ENCODE data around the gene PLEKHG5.
A peak's percentile ranks its signal among the peaks of the same experiment; 100 is the strongest.
"Not testable (repeated sequence)": the region's sequence is repeated elsewhere in the genome, so short reads cannot be mapped to it uniquely, and the experiment has no call there.

PLEKHG5 gene

GRCh38 chr1:6448749-6449631 lies 42.5 kb downstream of the PLEKHG5 start:
- FAIRE-seq (no peak), DNase-seq (ENCODE audit: insufficient read length, low spot score) (no peak)

- DNase-seq (ENCODE audit: insufficient read length, low spot score) (no peak), FAIRE-seq (no peak)
These were observed 43.4 kb downstream of the PLEKHG5 start for GRCh38 chr1:6447818-6448748.

- DNase-seq (ENCODE audit: insufficient read length, low spot score) = no peak
- FAIRE-seq = no peak
These were observed 44.2 kb downstream of the PLEKHG5 start for GRCh38 chr1:6447016-6447817.

GRCh38 chr1:6446665-6447015 lies 44.8 kb downstream of the PLEKHG5 start:
- FAIRE-seq = no peak

GRCh38 chr1:6445929-6446328 lies 45.5 kb downstream of the PLEKHG5 start:
- not testable (repeated sequence) for DNase-seq (ENCODE audit: insufficient read length, low spot score)
- FAIRE-seq = peak; percentile 83

More at GRCh38 chr1:6446665-6447015, 44.8 kb downstream of the PLEKHG5 start:
- no peak for DNase-seq (ENCODE audit: insufficient read length, low spot score)

GRCh38 chr1:6445062-6445763 lies 46.3 kb downstream of the PLEKHG5 start:
- FAIRE-seq = peak; percentile 96
- no peak for DNase-seq (ENCODE audit: insufficient read length, low spot score)

DNA sequence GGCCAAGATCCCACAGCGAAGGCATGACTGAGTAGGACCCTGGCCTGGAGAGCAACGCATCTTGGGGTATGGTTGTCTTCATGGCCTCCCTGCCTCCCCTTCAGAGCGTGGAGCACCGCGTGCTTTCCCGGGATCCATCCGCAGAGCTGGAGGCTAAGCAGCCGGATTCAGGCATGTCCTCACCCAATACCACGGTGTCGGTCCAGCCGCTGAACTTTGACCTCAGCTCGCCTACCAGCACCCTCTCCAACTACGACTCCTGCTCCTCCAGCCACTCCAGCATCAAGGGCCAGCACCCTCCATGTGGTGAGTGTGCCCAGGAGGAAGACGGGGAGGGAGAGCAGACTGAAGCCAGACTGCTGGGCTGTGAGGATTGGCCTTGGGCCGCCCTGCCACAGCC lies 47.1 kb downstream of the PLEKHG5 start:
- DNase-seq (ENCODE audit: insufficient read length, low spot score) = no peak
- peak; percentile 16 for FAIRE-seq

- FAIRE-seq (no peak), DNase-seq (ENCODE audit: insufficient read length, low spot score) (no peak)
These were observed 47.9 kb downstream of the PLEKHG5 start for GRCh38 chr1:6443339-6444115.

- DNase-seq (ENCODE audit: insufficient read length, low spot score) (no peak), FAIRE-seq (no peak)
These were observed 49.9 kb downstream of the PLEKHG5 start for GRCh38 chr1:6441586-6441985.

DNA sequence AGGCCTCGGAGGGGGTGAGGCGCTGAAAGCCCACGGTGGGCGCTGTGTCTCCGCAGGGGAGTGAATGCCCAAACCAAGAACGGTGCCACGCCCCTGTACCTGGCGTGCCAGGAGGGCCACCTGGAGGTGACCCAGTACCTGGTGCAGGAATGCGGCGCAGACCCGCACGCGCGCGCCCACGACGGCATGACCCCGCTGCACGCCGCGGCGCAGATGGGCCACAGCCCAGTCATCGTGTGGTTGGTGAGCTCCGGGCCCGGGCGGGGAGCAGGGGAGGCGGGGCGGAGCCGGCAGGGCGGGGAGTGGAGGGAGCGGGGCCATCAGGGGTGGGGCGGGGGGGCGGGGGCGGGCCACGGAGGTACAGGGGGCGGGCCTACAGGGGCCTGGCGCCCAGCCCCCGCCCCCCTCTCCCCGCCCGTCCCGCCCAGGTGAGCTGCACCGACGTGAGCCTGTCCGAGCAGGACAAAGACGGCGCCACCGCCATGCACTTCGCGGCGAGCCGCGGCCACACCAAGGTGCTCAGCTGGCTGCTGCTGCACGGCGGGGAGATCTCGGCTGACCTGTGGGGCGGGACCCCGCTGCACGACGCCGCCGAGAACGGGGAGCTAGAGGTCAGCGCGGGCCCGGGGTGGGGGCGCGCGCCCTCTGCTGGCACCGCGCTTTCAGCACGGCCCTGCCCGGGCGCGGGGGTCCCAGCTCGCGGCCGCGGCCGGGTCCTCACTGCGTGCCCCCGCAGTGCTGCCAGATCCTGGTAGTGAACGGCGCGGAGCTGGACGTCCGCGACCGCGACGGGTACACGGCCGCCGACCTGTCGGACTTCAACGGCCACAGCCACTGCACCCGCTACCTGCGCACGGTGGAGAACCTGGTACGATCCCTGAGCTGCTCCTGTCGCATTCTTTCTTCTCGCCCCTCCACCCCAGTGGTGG lies 51.0 kb downstream of the PLEKHG5 start:
- DNase-seq (ENCODE audit: insufficient read length, low spot score) (peak; percentile 56), FAIRE-seq (peak; percentile 28)

- FAIRE-seq = peak; percentile 36
- peak; percentile 66 for DNase-seq (ENCODE audit: insufficient read length, low spot score)
These were observed 53.4 kb downstream of the PLEKHG5 start for GRCh38 chr1:6438047-6438525.

- not testable (repeated sequence) for FAIRE-seq; DNase-seq (ENCODE audit: insufficient read length, low spot score)
These were observed 54.3 kb downstream of the PLEKHG5 start for GRCh38 chr1:6437012-6437700.

DNA sequence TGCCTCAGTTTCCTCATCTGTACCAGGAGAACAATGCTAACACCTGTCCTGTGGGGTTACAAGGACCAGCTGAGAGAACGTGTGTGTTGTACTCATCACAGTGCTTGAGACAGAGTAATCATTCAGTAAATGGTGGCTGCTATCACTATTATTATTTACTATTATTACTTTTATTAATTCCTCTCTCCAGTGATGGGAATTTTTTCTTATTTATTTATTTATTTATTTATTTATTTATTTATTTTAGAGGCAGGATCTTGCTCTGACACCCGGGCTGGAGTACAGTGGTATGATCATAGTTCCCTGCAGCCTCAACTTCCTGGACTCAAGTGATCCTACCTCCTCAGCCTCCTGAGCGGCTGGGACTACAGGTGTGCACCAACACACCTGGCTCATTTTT lies 55.2 kb downstream of the PLEKHG5 start:
- not testable (repeated sequence) for DNase-seq (ENCODE audit: insufficient read length, low spot score); FAIRE-seq

DNA sequence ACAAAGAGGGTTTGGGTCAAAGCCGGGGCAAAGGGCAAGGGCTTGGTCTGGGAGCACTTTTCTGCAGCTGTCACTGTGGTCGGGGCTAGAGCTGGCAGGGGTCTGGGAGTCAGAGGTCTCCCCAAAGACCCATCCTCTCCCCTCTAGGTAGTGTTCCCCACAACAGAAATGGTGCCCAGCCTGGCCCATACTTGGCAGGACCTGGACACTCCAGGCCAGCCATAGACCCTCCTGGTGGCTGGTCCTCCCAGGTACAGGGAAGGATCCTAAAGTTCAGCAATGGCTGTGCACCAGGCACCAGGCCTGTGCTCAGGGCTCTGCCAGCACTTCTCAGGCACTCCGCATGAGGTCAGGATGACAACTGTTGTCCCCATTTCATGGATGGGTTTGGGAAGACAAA lies 55.9 kb downstream of the PLEKHG5 start:
- FAIRE-seq (no peak), DNase-seq (ENCODE audit: insufficient read length, low spot score) (no peak)

- FAIRE-seq (no peak), DNase-seq (ENCODE audit: insufficient read length, low spot score) (no peak)
These were observed 56.3 kb downstream of the PLEKHG5 start for GRCh38 chr1:6435129-6435528.

GRCh38 chr1:6434186-6434585 lies 57.3 kb downstream of the PLEKHG5 start:
- FAIRE-seq = no peak
- no peak for DNase-seq (ENCODE audit: insufficient read length, low spot score)

Data from HTR-8/SVneo (cell line).